ENCODE data around the gene OR5K3. TPM values are rescaled to one million over a fixed set of nuclear protein-coding genes. Genes with fewer than 3 reads are reported as not detected.

OR5K3 gene
- total RNA-seq, 1 donor from 2014 or later = 5.5 TPM

- no peak for DNase-seq (ENCODE audit: low spot score)
Measured at GRCh38 chr3:98433764-98434163, 43.3 kb downstream of the OR5K3 start.

GRCh38 chr3:98434412-98434811, 43.9 kb downstream of the OR5K3 start:
- DNase-seq (ENCODE audit: low spot score) = no peak

GRCh38 chr3:98440283-98440682, 49.8 kb downstream of the OR5K3 start:
- DNase-seq (ENCODE audit: low spot score) = no peak

Other genes starting within 250 kb of the OR5K3 start
- gene OR5H14, start 243.2 kb upstream of the OR5K3 start, total RNA-seq (ENCODE audit: insufficient read depth, low replicate concordance) = 3.1 TPM
- 7.9 TPM for gene OR5H15, start 224.0 kb upstream of the OR5K3 start, total RNA-seq (ENCODE audit: insufficient read depth, low replicate concordance)
- 5.3 TPM for gene OR5H6, start 126.4 kb upstream of the OR5K3 start, total RNA-seq (ENCODE audit: insufficient read depth, low replicate concordance)
- gene OR5H2, start 108.2 kb upstream of the OR5K3 start, total RNA-seq (ENCODE audit: insufficient read depth, low replicate concordance) = 13.2 TPM
- 2.6 TPM for gene OR5K4, start 36.8 kb upstream of the OR5K3 start, total RNA-seq (ENCODE audit: insufficient read depth, low replicate concordance)
- gene OR5K1, start 72.5 kb downstream of the OR5K3 start, total RNA-seq (ENCODE audit: insufficient read depth, low replicate concordance) = 1.2 TPM
- 1.4 TPM for gene OR5K2, start 107.0 kb downstream of the OR5K3 start, total RNA-seq (ENCODE audit: insufficient read depth, low replicate concordance)
- gene CLDND1, start 132.2 kb downstream of the OR5K3 start, total RNA-seq (ENCODE audit: insufficient read depth, low replicate concordance) = 145 TPM
- not detected for gene GPR15, start 141.3 kb downstream of the OR5K3 start, total RNA-seq (ENCODE audit: insufficient read depth, low replicate concordance)
- gene CPOX, start 202.9 kb downstream of the OR5K3 start, total RNA-seq (ENCODE audit: insufficient read depth, low replicate concordance) = 14.7 TPM

Data from umbilical cord (tissue), 2 donors.